HepG2 (cell line): Measurements from ENCODE around the gene PDCD1LG2. TPM values are rescaled to one million over a fixed set of nuclear protein-coding genes. Genes with fewer than 3 reads are reported as not detected.

Experiments used
- ATAC-seq: fragments of 200-7000 bp; cut with Tn5 transposase; 3 replicates; pipeline ENCODE4 v1.9.1; 2020; ENCODE audit warnings: mild to moderate bottlenecking, moderate library complexity
- BruUV-seq: library from RNA; stranded (reverse); fragments of 400-500 nt; replicated peaks from 2 replicates; lab custom pipeline; 2021; lab: Mats Ljungman, UMichigan
- CTCF ChIA-PET: fragments of 300-600 bp; formaldehyde crosslinking; extraction: SDS; loops from one replicate; lab custom pipeline; 2021; ENCODE audit warnings: low total read pairs, inconsistent platforms, low intra/inter-chr PET ratio; lab: Yijun Ruan, JAX
- POLR2A ChIA-PET: fragments of 350-600 bp; sonication (Branson Sonifier 250); formaldehyde crosslinking; loops from one replicate; lab custom pipeline; 2020; ENCODE audit warnings: antibody characterized with exemption, inconsistent platforms; lab: Yijun Ruan, JAX
- DNase-seq: peaks from one replicate; pipeline ENCODE4 v3.0.0-alpha.2; 2015; ENCODE audit warnings: low spot score
- FAIRE-seq: peaks from 3 replicates; lab custom pipeline; 2011; peaks lifted over from hg19 to GRCh38; lab: Jason Lieb, UNC
- H2AFZ ChIP-seq: one replicate; pipeline ENCODE4 v1.6.1; 2011; ENCODE audit warnings: low read length, inconsistent platforms
- H3K27ac ChIP-seq: fragments of 300-600 bp; 3 replicates; pipeline ENCODE4 v1.8.0; 2011; ENCODE audit warnings: mixed run types, mild to moderate bottlenecking, mixed read lengths, low read length, inconsistent platforms; ENCODE audit not compliant: insufficient read depth; ENCODE audit errors: extremely low read length
- H3K27me3 ChIP-seq, 2 experiments: fragments of 200-600 bp in 1 of 2; 2 replicates in 1 of 2; 3 replicates in 1 of 2; pipeline versions ENCODE4 v1.6.0 to v1.8.0; 2011; ENCODE audit warnings: low read length in 2 of 2, mild to moderate bottlenecking in 2 of 2, moderate library complexity in 2 of 2, inconsistent platforms in 1 of 2; ENCODE audit not compliant: insufficient read depth in 2 of 2, control insufficient read depth in 1 of 2
- H3K36me3 ChIP-seq, 2 experiments: fragments of 200-600 bp in 1 of 2; replicated peaks in 1 of 2; 2 replicates in 1 of 2; 3 replicates in 1 of 2; pipeline versions ENCODE4 v1.5.1 to v1.8.0; 2011; ENCODE audit warnings: low read length in 2 of 2, inconsistent platforms in 1 of 2; ENCODE audit not compliant: insufficient read depth in 2 of 2, control insufficient read depth in 1 of 2
- H3K4me1 ChIP-seq: 2 replicates; pipeline ENCODE4 v1.5.1; 2012; ENCODE audit warnings: low read length, inconsistent platforms; ENCODE audit not compliant: insufficient read depth
- H3K4me2 ChIP-seq: 2 replicates; pipeline ENCODE4 v1.6.0; 2011; ENCODE audit warnings: low read depth, low read length, inconsistent platforms
- H3K4me3 ChIP-seq, 3 experiments: fragments of 200-600 bp in 1 of 3; sonication (generic), shearing (Covaris generic) in 1 of 3; replicated peaks in 1 of 3; 2 replicates each; pipeline ENCODE4 v1.5.1; 2011 to 2016; ENCODE audit warnings: low read length in 3 of 3, inconsistent platforms in 2 of 3, low read depth in 2 of 3, mild to moderate bottlenecking in 2 of 3, control low read depth in 1 of 3, mixed read lengths in 1 of 3; ENCODE audit not compliant: insufficient read depth in 1 of 3
- H3K79me2 ChIP-seq: one replicate; pipeline ENCODE4 v1.6.1; 2011; ENCODE audit warnings: low read length, inconsistent platforms; ENCODE audit not compliant: insufficient read depth
- H3K9ac ChIP-seq: 2 replicates; pipeline ENCODE4 v1.6.0; 2011; ENCODE audit warnings: mild to moderate bottlenecking, low read depth, low read length, inconsistent platforms; ENCODE audit not compliant: insufficient read depth
- H3K9me3 ChIP-seq: 2 replicates; pipeline ENCODE4 v1.5.1; 2012; ENCODE audit warnings: mild to moderate bottlenecking, low read length
- H4K20me1 ChIP-seq: 2 replicates; pipeline ENCODE4 v1.6.0; 2011; ENCODE audit warnings: inconsistent platforms, mild to moderate bottlenecking, low read length, moderate library complexity; ENCODE audit not compliant: insufficient read depth
- ATM ChIP-seq: fragments of 450-650 bp; IDR thresholded peaks from 2 replicates; pipeline ENCODE4 v1.7.1; 2017; ENCODE audit warnings: mild to moderate bottlenecking, borderline replicate concordance
- CREB3 ChIP-seq: sonication (generic); formaldehyde crosslinking; IDR thresholded peaks from 2 replicates; pipeline ENCODE4 v1.5.0; 2020; ENCODE audit warnings: missing genetic modification reagents
- HMG20B ChIP-seq: conservative IDR thresholded peaks from 2 replicates; pipeline ENCODE4 v1.6.1; 2016; ENCODE audit warnings: missing genetic modification reagents, missing compliant biosample characterization
- ONECUT2 ChIP-seq: sonication (generic); formaldehyde crosslinking; IDR thresholded peaks from 2 replicates; pipeline ENCODE4 v1.4.0; 2020; ENCODE audit warnings: missing genetic modification reagents
- RXRB ChIP-seq: IDR thresholded peaks from 2 replicates; pipeline ENCODE4 v1.6.1; 2016; ENCODE audit warnings: borderline replicate concordance, missing genetic modification reagents, missing compliant biosample characterization
- TOPORS ChIP-seq: sonication (generic); formaldehyde crosslinking; IDR thresholded peaks from 2 replicates; pipeline ENCODE4 v1.8.0; 2023; ENCODE audit warnings: mild to moderate bottlenecking, missing genetic modification reagents
- XBP1 ChIP-seq: sonication (generic); formaldehyde crosslinking; IDR thresholded peaks from 2 replicates; pipeline ENCODE4 v1.5.0; 2020; ENCODE audit warnings: missing genetic modification reagents
- ZBTB44 ChIP-seq: sonication (generic); formaldehyde crosslinking; IDR thresholded peaks from 2 replicates; pipeline ENCODE4 v1.4.0; 2020; ENCODE audit warnings: missing genetic modification reagents
- ZNF142 ChIP-seq: sonication (generic); formaldehyde crosslinking; IDR thresholded peaks from 2 replicates; pipeline ENCODE4 v1.4.0; 2020; ENCODE audit warnings: missing genetic modification reagents
- ZNF234 ChIP-seq: sonication (generic); formaldehyde crosslinking; conservative IDR thresholded peaks from 2 replicates; pipeline ENCODE4 v1.5.1; 2020; ENCODE audit warnings: mild to moderate bottlenecking, missing genetic modification reagents
- ZNF33A ChIP-seq: sonication (generic); formaldehyde crosslinking; IDR thresholded peaks from 2 replicates; pipeline ENCODE4 v1.5.1; 2020; ENCODE audit warnings: missing genetic modification reagents, mild to moderate bottlenecking, moderate library complexity, borderline replicate concordance
- ZNF552 ChIP-seq: sonication (generic); formaldehyde crosslinking; IDR thresholded peaks from 2 replicates; pipeline ENCODE4 v1.9.0; 2022; ENCODE audit warnings: missing genetic modification reagents, mild to moderate bottlenecking, borderline replicate concordance
- ZNF572 ChIP-seq: sonication (generic); formaldehyde crosslinking; IDR thresholded peaks from 2 replicates; pipeline ENCODE4 v1.5.1; 2020; ENCODE audit warnings: mild to moderate bottlenecking, missing genetic modification reagents
- ZNF607 ChIP-seq: sonication (generic); formaldehyde crosslinking; IDR thresholded peaks from 2 replicates; pipeline ENCODE4 v1.5.1; 2020; ENCODE audit warnings: missing genetic modification reagents, mild to moderate bottlenecking, borderline replicate concordance
- WGBS: methylation state at CpG from one replicate; pipeline ENCODE4 v1.1.6; 2017; ENCODE audit warnings: low lambda C conversion rate; 5-methylcytosine and 5-hydroxymethylcytosine counted together
- in situ Hi-C: cut with HindIII; loops from 2 replicates; pipeline ENCODE4 v1.10.0; 2017; ENCODE audit warnings: low pct_unique_long_range_greater_than_20kb; ENCODE audit not compliant: extremely low pct_ligation_motif_present
- intact Hi-C: fragments of 100-400 bp; cut with micrococcal nuclease; formaldehyde crosslinking; loops from one replicate; pipeline ENCODE4 v1.10.0; 2022; ENCODE audit not compliant: unreplicated experiment
- polyA plus RNA-seq, 8 experiments: library from polyadenylated mRNA; depleted of rRNA in 3 of 8; stranded (reverse) in 7 of 8; unstranded in 1 of 8; fragments of >200 nt; fragmentation: Illumina TruSeq in 4 of 8; extraction: Trizol in 4 of 8; gene quantifications; 2 replicates each; pipeline versions ENCODE4 v1.2.1 to v1.2.3, GENCODE V29; 2011 to 2016; ENCODE audit warnings: low read depth in 4 of 8, missing spikeins in 1 of 8, mixed read lengths in 1 of 8; ENCODE audit not compliant: insufficient read depth in 1 of 8
- total RNA-seq, 5 experiments: library from RNA; depleted of rRNA; stranded (reverse); fragments of >200 nt; fragmentation: Illumina TruSeq; extraction: Trizol; gene quantifications; 2 replicates each; pipeline ENCODE4 v1.2.3, GENCODE V29; 2016; ENCODE audit warnings: low read depth in 1 of 5

PDCD1LG2 gene
- total and polyA plus RNA-seq, 2 of the 13 experiments (the other 11 are each of a cell fraction or from before 2014, with no cell fraction given), result not detected

GRCh38 chr9:5549658-5550650 lies 39.6 kb downstream of the PDCD1LG2 start:
- in situ Hi-C loops (no loop called here), intact Hi-C loops (no loop called here)
- ChIA-PET CTCF (interaction anchor here (0.7 kb wide), 1 partner anchor 52 kb away, joined by 3 read pairs; no protein-coding TSS in a partner anchor), POLR2A (no interaction called here)
- Histone ChIP-seq H4K20me1 (no peaks in the 10 kb centered on the region), H3K27me3 (0 out of 5 replicates have a peak, but pooled peaks cover 0 to 2% of the 10 kb centered on the region in 2 experiments), H3K4me2 (no peak overlapping the region), H3K9ac (no peak overlapping the region), H3K79me2 (no peaks in the 10 kb centered on the region), H3K9me3 (no peaks in the 10 kb centered on the region), H3K4me3 (no peak overlapping the region), H3K4me1 (no peaks in the 10 kb centered on the region), H3K36me3 (no peaks in the 10 kb centered on the region), H2AFZ (no peak overlapping the region), H3K27ac (no peak overlapping the region)
- DNase-seq (no peak), ATAC-seq (no peak), FAIRE-seq (no peak)
- 3% methylated on average over 4 of the region's 4 CpGs for WGBS
- BruUV-seq, result no TSS peak
- TF ChIP-seq ZBTB44 (CRISPR knock-in tag), result no peak
- TF ChIP-seq ZNF142 (CRISPR knock-in tag), result no peak
- no peak for TF ChIP-seq ZNF572 (CRISPR knock-in tag)
- TF ChIP-seq XBP1, result no peak
- no peak for TF ChIP-seq TOPORS (CRISPR knock-in tag)
- TF ChIP-seq ZNF234 (CRISPR knock-in tag), result no peak
- TF ChIP-seq ZNF33A, result no peak
- no peak for TF ChIP-seq ZNF552 (CRISPR knock-in tag)
- TF ChIP-seq ATM, result no peak
- TF ChIP-seq CREB3 (CRISPR knock-in tag), result no peak
- TF ChIP-seq HMG20B (CRISPR knock-in tag), result no peak
- TF ChIP-seq ZNF607 (CRISPR knock-in tag), result no peak
- TF ChIP-seq ONECUT2 (CRISPR knock-in tag), result no peak
- no peak for TF ChIP-seq RXRB (CRISPR knock-in tag)
